GM23338 (cell line): ENCODE data around the gene MRGPRG. TPM values are rescaled to one million over a fixed set of nuclear protein-coding genes. Genes with fewer than 3 reads are reported as not detected.

Experiments
- ATAC-seq: fragments of 200-7000 bp; cut with Tn5 transposase; 3 replicates; pipeline ENCODE4 v1.9.1; 2020
- DNase-seq: peaks from one replicate; pipeline ENCODE4 v3.0.0-alpha.2; 2015; ENCODE audit warnings: low spot score
- H2AFZ ChIP-seq: fragments of 200-600 bp; sonication (generic); 2 replicates; pipeline ENCODE4 v1.8.0; 2016; ENCODE audit warnings: antibody characterized with exemption, mild to moderate bottlenecking, moderate library complexity
- H3F3A ChIP-seq: fragments of 200-600 bp; sonication (generic); replicated peaks from 2 replicates; pipeline ENCODE4 v1.8.0; 2017; ENCODE audit warnings: antibody characterized with exemption, mixed run types, low read depth
- H3K27ac ChIP-seq: fragments of 200-600 bp; sonication (generic); 2 replicates; pipeline ENCODE4 v1.6.1; 2016; ENCODE audit warnings: low read depth
- H3K27me3 ChIP-seq: fragments of 200-600 bp; sonication (generic); 2 replicates; pipeline ENCODE4 v1.8.0; 2016; ENCODE audit warnings: mild to moderate bottlenecking, mixed run types, moderate library complexity; ENCODE audit not compliant: insufficient read depth
- H3K36me3 ChIP-seq: fragments of 200-600 bp; sonication (generic); 2 replicates; pipeline ENCODE4 v1.8.0; 2016; ENCODE audit warnings: mild to moderate bottlenecking; ENCODE audit not compliant: insufficient read depth
- H3K4me1 ChIP-seq: fragments of 200-600 bp; sonication (generic); 2 replicates; pipeline ENCODE4 v1.8.0; 2016; ENCODE audit warnings: mild to moderate bottlenecking, moderate library complexity; ENCODE audit not compliant: insufficient read depth
- H3K4me2 ChIP-seq: fragments of 200-600 bp; sonication (generic); 2 replicates; pipeline ENCODE4 v1.7.1; 2017; ENCODE audit warnings: mixed run types
- H3K4me3 ChIP-seq: fragments of 200-600 bp; sonication (generic); 2 replicates; pipeline ENCODE4 v1.6.1; 2016; ENCODE audit warnings: mixed run types
- H3K79me2 ChIP-seq: fragments of 200-600 bp; sonication (generic); replicated peaks from 2 replicates; pipeline ENCODE4 v1.8.0; 2017; ENCODE audit warnings: mild to moderate bottlenecking; ENCODE audit not compliant: insufficient read depth
- H3K9me2 ChIP-seq: fragments of 200-600 bp; sonication (generic); 2 replicates; pipeline ENCODE4 v1.8.0; 2017; ENCODE audit not compliant: insufficient read depth
- H4K20me1 ChIP-seq: fragments of 200-600 bp; sonication (generic); replicated peaks from 2 replicates; pipeline ENCODE4 v1.8.0; 2017; ENCODE audit warnings: mild to moderate bottlenecking; ENCODE audit not compliant: insufficient read depth
- H3K27ac Mint-ChIP-seq: 2 replicates; pipeline ENCODE4 v1.8.0; 2020; ENCODE audit warnings: inconsistent platforms, mild to moderate bottlenecking, moderate library complexity, mixed read lengths
- H3K27me3 Mint-ChIP-seq: 3 replicates; pipeline ENCODE4 v1.8.0; 2022; ENCODE audit warnings: low read depth, mild to moderate bottlenecking, moderate library complexity, mixed read lengths, inconsistent platforms; ENCODE audit not compliant: insufficient read depth, poor library complexity
- H3K36me3 Mint-ChIP-seq: 3 replicates; pipeline ENCODE4 v1.8.0; 2021; ENCODE audit warnings: low read depth, mild to moderate bottlenecking, inconsistent platforms, moderate library complexity, mixed read lengths
- H3K4me1 Mint-ChIP-seq: 3 replicates; pipeline ENCODE4 v1.8.0; 2020; ENCODE audit warnings: mild to moderate bottlenecking, inconsistent platforms, mixed read lengths
- H3K4me3 Mint-ChIP-seq: 3 replicates; pipeline ENCODE4 v1.8.0; 2021; ENCODE audit warnings: moderate library complexity, mild to moderate bottlenecking, inconsistent platforms, mixed read lengths
- H3K9me3 Mint-ChIP-seq: 3 replicates; pipeline ENCODE4 v1.8.0; 2020; ENCODE audit warnings: moderate library complexity, mild to moderate bottlenecking, inconsistent platforms, mixed read lengths
- CTCF ChIP-seq, 2 experiments: fragments of 200-600 bp in 1 of 2; sonication (generic) in 1 of 2; conservative IDR thresholded peaks; 2 replicates each; pipeline versions ENCODE4 v1.5.1 to v1.6.1; 2016 to 2017; ENCODE audit warnings: antibody characterized with exemption in 2 of 2, low read depth in 2 of 2, mild to moderate bottlenecking in 2 of 2, moderate library complexity in 1 of 2
- ETS1 ChIP-seq: IDR thresholded peaks from 2 replicates; pipeline ENCODE4 v1.6.1; 2016; ENCODE audit warnings: antibody characterized with exemption
- EZH2phosphoT487 ChIP-seq: fragments of 200-600 bp; sonication (generic); IDR thresholded peaks from one replicate; pipeline ENCODE4 v1.8.1; 2018; ENCODE audit warnings: antibody characterized with exemption; ENCODE audit not compliant: unreplicated experiment
- JUNB ChIP-seq: IDR thresholded peaks from one replicate; pipeline ENCODE4 v1.6.1; 2016; ENCODE audit warnings: antibody characterized with exemption; ENCODE audit not compliant: unreplicated experiment
- REST ChIP-seq: IDR thresholded peaks from one replicate; pipeline ENCODE4 v1.6.1; 2018; ENCODE audit warnings: antibody characterized with exemption; ENCODE audit not compliant: unreplicated experiment
- STAT1 ChIP-seq: IDR thresholded peaks from one replicate; pipeline ENCODE4 v1.6.1; 2016; ENCODE audit warnings: antibody characterized with exemption; ENCODE audit not compliant: unreplicated experiment
- ZNF114 ChIP-seq: fragments of 250-450 bp; sonication (Bioruptor Pico); IDR thresholded peaks from 2 replicates; pipeline ENCODE4 v1.5.0; 2020; ENCODE audit warnings: mild to moderate bottlenecking, moderate library complexity
- ZNF331 ChIP-seq: fragments of 250-450 bp; sonication (Bioruptor Pico); IDR thresholded peaks from 2 replicates; pipeline ENCODE4 v1.5.0; 2020; ENCODE audit warnings: low read depth, mild to moderate bottlenecking, moderate library complexity
- polyA plus RNA-seq: library from polyadenylated mRNA; unstranded; fragments of >200 nt; fragmentation: Nextera tagmentation; extraction: Ambion mirVana; gene quantifications from 2 replicates; pipeline ENCODE4 v1.2.1, GENCODE V29; 2016
- total RNA-seq: library from RNA; depleted of rRNA; stranded (reverse); fragments of >200 nt; shearing (Covaris generic); gene quantifications from 2 replicates; pipeline ENCODE4 v1.2.3, GENCODE V29; 2014

The MRGPRG gene
- total and polyA plus RNA-seq, 2 experiments from 2014 or later: not detected

- TF ChIP-seq ETS1 (no peak), ZNF331 (CRISPR knock-in tag) (no peak), STAT1 (no peak), EZH2phosphoT487 (no peak), JUNB (no peak), REST (no peak)
Measured at GRCh38 chr11:3204141-3205015, 14.2 kb downstream of the MRGPRG start (continued).

- H3K36me3 Mint-ChIP-seq: no peaks in the 10 kb centered on the region
- peaks cover 32% of the 10 kb centered on the region for H3K27me3 Mint-ChIP-seq
- H3K4me3 Mint-ChIP-seq: peak overlapping the region; percentile 67
- H3K27ac Mint-ChIP-seq: no peak overlapping the region
- peaks cover 3% of the 10 kb centered on the region; the same call in 1 of the 3 replicates for H3K4me1 Mint-ChIP-seq
- Histone ChIP-seq H4K20me1 (no peaks in the 10 kb centered on the region), H2AFZ (peak overlapping the region; percentile 86), H3K79me2 (no peaks in the 10 kb centered on the region), H3K9me2 (no peaks in the 10 kb centered on the region), H3K36me3 (no peaks in the 10 kb centered on the region), H3K4me3 (peak overlapping the region; percentile 63), H3K4me2 (peak overlapping the region; percentile 85), H3K27me3 (peaks cover 33% of the 10 kb centered on the region), H3K27ac (no peak overlapping the region), H3F3A (no peaks in the 10 kb centered on the region), H3K4me1 (no peaks in the 10 kb centered on the region)
- peak; percentile 69 for DNase-seq
- TF ChIP-seq ZNF114 (CRISPR knock-in tag) (no peak), CTCF (conservative IDR thresholded peaks at IDR 0.05; ENCODE audit: low read depth in 2 of 2) (0 out of 4 replicates have a peak, but pooled peaks of 1 of the 2 experiments have one; percentile 10), ZNF331 (CRISPR knock-in tag) (no peak)
- H3K9me3 Mint-ChIP-seq: no peaks in the 10 kb centered on the region
- peak; percentile 86 for ATAC-seq
Measured at GRCh38 chr11:3203221-3204043, 15.2 kb downstream of the MRGPRG start.
